Measurements from ENCODE around the gene ANKLE2.

DNA sequence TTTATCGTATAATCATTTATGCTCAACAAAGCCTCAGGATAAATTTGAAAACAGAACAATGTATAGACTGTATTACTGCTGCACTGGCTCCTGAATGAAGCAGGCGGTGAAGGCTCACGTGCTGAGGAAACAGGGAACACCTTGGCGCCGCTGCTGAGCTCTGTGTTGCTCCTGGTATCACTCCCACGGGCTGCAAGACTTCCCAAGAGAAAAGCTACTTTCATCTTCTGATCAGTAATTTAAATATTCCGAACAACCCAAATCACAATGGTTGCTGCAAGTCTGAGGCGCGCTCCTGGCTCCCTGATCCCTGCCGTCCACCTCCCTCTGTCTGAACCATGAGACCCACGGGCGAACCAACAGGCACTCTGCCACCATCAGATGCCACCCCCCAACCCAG is 35.2 kb downstream of the ANKLE2 start:
- TF ChIP-seq POLR2AphosphoS5 (IDR thresholded peaks at IDR 0.05): no peak
- TF ChIP-seq, protein P1, sequence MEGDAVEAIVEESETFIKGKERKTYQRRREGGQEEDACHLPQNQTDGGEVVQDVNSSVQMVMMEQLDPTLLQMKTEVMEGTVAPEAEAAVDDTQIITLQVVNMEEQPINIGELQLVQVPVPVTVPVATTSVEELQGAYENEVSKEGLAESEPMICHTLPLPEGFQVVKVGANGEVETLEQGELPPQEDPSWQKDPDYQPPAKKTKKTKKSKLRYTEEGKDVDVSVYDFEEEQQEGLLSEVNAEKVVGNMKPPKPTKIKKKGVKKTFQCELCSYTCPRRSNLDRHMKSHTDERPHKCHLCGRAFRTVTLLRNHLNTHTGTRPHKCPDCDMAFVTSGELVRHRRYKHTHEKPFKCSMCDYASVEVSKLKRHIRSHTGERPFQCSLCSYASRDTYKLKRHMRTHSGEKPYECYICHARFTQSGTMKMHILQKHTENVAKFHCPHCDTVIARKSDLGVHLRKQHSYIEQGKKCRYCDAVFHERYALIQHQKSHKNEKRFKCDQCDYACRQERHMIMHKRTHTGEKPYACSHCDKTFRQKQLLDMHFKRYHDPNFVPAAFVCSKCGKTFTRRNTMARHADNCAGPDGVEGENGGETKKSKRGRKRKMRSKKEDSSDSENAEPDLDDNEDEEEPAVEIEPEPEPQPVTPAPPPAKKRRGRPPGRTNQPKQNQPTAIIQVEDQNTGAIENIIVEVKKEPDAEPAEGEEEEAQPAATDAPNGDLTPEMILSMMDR (IDR thresholded peaks at IDR 0.05): no peak
- no peak for TF ChIP-seq POLR2A (IDR thresholded peaks at IDR 0.05)

Measured in breast epithelium (tissue), 3 donors.